ENCODE measurements around the gene PLEKHG4. TPM values are rescaled to one million over a fixed set of nuclear protein-coding genes. Genes with fewer than 3 reads are reported as not detected.
A peak's percentile ranks its signal among the peaks of the same experiment; 100 is the strongest.

Gene PLEKHG4
- total RNA-seq, 1 experiment from 2014 or later = not detected

- peak; percentile 76 for DNase-seq (ENCODE audit: low spot score)
These were observed 18.8 kb upstream of the PLEKHG4 start for GRCh38 chr16:67260426-67261063.

DNA sequence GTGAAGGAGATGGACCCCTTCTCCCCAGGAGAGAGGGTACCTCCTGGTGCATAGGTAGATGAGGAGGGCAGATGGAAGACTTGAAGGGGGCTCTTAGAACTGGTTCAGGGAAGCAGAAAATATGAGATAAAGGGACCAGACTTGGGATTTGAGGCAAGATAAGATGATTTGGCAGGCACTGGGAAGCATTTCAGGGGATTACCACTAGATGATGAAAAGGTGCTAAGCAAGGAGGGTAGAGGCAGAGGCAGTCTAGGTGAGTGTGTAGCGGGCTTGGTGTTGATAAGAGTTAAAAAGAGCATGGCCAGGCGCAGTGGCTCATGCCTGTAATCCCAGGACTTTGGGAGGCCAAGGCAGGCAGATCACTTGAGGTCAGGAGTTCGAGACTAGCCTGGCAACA lies 16.1 kb upstream of the PLEKHG4 start:
- DNase-seq (ENCODE audit: low spot score) = no peak

DNA sequence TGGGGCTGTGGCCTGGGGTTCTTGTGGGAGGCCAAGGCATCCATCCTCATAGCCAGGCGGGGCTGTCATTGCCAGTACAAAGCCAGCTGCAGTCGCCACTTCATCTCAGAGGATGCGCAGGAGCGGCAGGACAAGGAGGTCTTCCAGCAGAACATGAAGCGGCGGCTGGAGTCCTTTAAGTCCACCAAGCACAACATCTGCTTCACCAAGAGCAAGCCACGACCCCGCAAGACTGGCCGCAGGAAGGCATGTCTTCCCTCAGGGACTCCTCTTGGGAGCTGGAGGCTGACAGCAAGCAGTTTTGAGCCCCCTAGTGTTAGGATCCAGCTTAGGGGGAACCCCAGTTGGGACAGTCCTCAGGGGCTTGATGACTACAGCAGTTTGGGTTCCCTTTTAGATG lies 15.1 kb upstream of the PLEKHG4 start:
- no peak for DNase-seq (ENCODE audit: low spot score)

DNA sequence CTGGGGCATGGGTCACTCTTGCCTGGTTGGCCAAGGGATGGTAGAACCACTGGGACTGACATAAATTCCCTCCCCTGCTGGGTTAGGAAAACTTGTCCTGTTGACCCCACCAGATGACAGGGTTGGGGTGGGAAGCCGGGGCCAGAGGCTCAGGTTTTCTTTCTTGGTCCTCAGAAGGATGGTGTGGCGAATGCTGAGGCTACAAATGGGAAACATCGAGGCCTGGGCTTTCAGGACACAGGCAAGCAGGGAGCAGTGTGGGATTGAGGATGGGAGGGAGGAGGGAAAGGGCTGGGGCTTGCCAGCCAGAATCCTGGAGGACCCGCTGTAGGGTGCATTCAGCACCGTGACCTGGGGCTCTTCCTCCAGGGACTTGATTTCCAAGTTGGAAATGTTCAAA lies 14.5 kb upstream of the PLEKHG4 start:
- DNase-seq (ENCODE audit: low spot score) = no peak

DNA sequence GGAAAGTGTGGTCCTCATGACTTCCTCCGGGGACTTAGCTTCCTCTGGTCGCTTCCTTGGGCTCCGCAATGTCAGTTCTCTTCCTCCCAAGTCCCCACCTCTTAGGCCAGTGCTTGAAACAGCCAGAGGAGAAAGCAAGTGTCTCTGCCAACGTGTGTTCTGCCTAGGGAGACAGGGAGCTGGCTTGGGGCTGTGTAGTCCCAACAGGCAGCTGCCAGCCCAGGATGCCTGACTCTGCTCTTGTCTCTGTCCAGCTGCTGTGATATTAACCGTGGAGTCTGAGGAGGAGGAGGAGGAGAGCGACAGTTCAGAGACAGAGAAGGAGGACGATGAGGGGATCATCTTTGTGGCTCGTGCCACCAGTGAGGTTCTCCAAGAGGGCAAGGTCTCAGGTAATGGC lies 13.5 kb upstream of the PLEKHG4 start:
- no peak for DNase-seq (ENCODE audit: low spot score)

- peak; percentile 98 for DNase-seq (ENCODE audit: low spot score)
These were observed 11.2 kb upstream of the PLEKHG4 start for GRCh38 chr16:67268136-67268579.

GRCh38 chr16:67269766-67270165 lies 9.6 kb upstream of the PLEKHG4 start:
- peak; percentile 60 for DNase-seq (ENCODE audit: low spot score)

DNA sequence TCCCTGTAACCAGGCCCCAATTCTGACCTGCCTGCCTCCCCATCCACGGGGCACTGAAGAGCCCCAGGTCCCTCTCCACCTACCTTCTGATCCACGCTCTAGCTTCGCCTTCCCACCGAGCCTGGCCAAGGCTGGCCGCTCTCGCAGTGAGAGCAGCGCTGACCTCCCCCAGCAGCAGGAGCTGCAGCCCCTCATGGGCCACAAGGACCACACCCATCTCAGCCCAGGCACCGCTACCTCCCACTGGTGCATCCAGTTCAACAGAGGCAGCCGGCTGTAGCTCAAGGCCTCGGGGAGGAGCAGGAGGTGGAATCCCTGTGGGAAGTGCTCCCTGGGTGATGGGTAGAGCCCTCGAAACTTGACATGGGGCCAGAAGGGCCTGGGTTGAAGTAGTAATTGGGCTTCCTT lies 8.4 kb upstream of the PLEKHG4 start:
- DNase-seq (ENCODE audit: low spot score) = no peak

DNA sequence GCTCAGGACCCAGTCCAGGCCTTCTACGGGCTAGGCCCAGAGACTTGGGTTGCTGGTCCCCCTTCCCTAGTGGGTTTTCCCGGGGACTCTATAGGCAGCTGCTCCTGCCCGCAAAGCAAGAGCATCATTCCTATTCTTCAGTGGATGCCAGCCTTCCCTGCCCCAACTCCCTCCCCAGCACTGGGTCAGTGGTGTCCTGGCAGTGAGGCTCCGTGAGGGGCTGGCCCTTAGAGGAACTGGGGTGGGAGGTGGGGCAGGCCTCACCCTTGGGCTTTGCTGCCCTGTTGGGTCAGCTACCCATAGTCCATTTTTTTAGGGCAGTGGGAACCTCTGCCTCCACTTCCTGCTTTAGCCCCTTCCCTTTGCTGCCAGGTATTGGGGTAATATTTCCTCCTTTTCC lies 7.9 kb upstream of the PLEKHG4 start:
- no peak for DNase-seq (ENCODE audit: low spot score)

- DNase-seq (ENCODE audit: low spot score) = no peak
These were observed 4.0 kb upstream of the PLEKHG4 start for GRCh38 chr16:67275321-67275720.

DNA sequence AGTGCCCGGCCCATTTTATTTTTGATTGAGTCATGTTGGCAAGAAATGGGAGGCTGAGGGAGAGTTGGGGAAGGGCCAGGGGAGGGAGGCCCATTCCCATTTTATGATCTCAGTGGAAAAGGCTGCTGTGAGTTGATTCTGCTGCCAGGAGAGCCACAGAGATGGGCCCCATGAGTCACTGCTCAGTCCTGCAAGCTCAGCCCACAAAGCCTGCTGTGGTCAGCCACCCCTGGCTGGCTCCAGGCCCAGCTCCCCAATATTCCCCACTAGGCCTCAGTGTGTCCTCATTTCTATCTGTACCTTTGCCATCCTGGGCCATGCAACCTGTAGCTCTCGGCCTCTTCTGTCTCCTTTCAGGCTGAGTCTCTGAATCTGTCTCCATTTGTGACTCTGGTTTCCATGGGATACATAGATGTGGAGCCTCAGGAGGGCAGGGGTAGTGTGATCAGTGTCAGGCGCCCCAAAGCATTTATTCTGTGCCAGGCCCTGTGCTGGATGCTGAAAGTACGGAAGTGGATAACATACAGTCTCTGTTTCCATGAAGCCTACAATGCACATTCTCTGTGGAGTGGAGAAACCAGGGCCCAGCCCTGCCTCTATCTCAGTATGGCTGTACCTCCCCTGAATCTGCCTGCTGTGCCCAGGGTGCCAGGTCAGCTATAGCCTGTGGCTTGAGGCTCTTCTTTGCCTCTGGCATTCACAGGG lies 1.9 kb upstream of the PLEKHG4 start:
- DNase-seq (ENCODE audit: low spot score) = peak; percentile 99

- peak; percentile 84 for DNase-seq (ENCODE audit: low spot score)
These were observed 1.1 kb upstream of the PLEKHG4 start for GRCh38 chr16:67277999-67278772.

DNA sequence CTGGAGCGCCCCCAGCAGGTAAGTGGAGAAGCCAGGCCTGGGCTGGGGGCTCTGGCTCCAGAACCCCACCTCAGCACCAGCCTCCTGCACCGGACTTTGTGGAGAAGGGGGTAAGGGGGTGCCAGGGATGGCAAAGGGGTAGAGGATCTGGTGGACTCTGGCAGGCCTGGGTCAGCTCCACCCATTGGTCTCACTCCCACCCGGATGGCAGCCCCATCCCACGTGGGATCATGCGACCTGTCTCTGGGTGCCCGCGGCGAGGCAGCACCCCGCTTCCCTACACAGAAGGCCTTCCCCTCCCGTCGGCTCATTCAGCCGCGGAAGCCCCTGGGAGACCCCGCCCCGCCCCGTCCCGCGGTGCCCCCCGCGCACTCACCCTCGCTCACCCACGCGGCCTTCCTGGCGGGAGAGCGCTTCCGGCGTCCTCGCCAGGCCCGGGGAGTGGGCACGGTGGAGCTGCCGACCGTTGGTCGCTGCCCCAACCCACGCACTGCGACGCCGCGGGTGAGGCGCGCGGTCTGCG lies 498 bp upstream of the PLEKHG4 start:
- DNase-seq (ENCODE audit: low spot score) = no peak

DNA sequence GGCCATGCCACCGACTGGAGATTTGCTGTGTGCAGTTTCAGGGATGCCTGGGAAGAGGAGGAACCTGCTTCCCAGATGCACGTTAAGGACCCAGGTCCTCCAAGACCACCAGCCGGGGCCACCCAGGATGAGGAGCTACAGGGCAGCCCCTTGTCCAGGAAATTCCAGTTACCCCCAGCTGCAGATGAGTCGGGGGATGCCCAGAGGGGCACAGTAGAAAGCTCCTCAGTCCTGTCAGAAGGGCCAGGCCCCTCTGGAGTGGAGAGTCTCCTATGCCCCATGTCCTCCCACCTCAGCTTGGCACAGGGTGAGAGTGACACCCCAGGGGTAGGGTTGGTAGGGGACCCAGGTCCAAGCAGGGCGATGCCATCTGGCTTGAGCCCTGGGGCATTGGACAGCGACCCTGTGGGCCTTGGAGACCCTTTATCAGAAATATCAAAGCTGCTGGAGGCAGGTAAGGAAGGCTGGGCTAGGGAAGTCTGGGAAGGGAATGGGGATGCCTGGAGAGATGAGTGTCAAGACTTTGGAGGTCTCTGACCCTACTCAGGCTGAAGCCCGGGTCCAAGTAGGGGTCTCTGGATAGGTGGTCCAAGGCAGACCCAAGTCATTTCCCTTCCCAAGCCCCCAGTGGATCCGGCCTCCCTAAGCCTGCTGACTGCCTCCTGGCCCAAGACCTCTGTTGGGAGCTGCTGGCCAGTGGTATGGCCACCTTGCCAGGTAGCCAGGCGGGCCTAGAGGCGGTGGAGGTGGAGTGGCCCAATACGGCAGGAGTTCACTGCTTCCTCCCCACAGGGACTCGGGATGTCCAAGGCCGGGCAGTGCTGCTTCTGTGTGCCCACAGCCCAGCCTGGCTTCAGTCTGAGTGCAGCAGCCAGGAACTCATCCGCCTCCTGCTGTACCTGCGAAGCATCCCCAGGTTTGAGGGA lies 1.0 kb downstream of the PLEKHG4 start:
- no peak for DNase-seq (ENCODE audit: low spot score)

DNA sequence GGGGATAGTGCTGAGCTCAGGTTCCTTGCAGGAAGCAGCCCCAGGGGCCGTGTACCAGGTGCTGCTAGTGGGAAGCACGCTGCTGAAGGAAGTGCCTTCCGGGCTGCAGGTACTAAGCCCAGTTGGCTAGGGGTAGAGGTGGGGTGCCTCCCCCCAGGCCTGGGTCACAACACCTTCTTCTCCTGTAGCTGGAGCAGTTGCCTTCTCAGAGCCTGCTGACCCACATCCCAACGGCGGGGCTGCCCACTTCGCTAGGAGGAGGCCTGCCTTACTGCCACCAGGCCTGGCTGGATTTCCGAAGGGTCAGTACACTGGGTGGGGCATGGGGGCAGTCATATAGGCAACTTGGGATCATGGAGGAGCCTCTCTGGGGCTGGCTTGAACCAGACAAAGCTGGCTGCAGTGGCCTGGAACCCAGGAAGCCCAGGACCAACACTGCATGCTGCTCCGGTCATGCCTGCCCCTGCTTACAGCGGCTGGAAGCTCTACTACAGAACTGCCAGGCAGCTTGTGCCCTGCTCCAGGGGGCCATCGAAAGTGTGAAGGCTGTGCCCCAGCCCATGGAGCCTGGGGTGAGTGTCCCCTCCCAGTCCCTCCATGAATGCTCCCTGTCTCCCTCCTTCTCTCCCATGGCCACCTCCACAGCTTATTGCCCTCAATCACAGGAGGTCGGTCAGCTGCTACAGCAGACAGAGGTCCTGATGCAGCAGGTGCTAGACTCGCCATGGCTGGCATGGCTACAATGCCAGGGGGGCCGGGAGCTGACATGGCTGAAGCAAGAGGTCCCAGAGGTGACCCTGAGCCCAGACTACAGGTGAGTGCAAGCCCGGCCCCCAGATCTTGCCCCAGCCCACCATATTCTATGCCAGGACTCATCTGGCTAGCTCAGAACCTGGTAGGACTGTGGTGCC lies 2.5 kb downstream of the PLEKHG4 start:
- DNase-seq (ENCODE audit: low spot score) = no peak

GRCh38 chr16:67282447-67282805 lies 3.1 kb downstream of the PLEKHG4 start:
- no peak for DNase-seq (ENCODE audit: low spot score)

GRCh38 chr16:67283039-67283825 lies 3.9 kb downstream of the PLEKHG4 start:
- peak; percentile 46 for DNase-seq (ENCODE audit: low spot score)

GRCh38 chr16:67283826-67284555 lies 4.7 kb downstream of the PLEKHG4 start:
- no peak for DNase-seq (ENCODE audit: low spot score)
